ENCODE results near the gene POLR2H. TPM values are rescaled to one million over a fixed set of nuclear protein-coding genes. Genes with fewer than 3 reads are reported as not detected.

POLR2H gene
- total and polyA plus RNA-seq, 2 donors (not counting 1 experiment from before 2014, with no cell fraction given), result 60.4 to 106 TPM

DNA sequence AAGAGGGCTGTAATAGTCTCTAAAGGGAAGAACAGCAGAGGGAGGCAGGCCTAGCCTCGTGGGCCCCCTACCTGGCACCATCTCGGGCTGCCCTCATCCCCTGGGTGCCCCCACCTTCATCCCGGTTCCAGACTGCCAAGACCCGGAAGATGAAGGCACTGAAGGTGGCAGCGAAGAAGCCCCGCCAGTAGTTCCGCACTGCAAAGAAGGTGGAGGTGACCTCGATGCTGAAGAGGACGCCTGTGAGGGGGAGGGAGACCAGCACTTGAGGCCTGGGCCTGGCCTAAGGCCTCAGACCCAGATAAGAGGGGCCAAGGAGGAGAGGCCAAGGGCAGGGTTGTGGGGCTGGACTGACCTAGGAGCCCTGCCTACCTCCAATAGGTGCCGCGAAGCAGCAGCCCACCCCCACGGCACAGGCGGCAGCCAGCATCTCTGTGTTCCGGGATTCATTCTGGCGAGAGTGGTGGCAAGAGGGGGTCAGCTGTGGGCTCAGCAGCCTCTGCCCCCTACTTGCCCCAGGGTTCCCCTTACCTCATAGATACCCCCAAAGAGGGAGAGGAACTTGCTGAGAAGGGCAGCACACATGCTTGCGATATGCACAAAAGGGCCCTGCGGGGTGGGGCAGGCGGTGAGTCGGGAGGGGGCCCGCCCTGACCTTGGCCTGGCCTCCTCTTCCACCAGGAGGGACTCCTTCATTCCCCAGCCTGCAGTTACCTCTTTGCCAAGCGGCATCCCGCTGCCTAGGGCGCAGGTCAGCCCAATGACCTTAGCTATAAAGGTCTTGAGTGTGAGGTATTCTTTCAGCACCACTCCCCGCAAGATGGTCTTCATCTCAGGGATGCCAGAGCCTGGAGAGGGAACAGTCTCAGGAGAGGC is 4.0 kb upstream of the POLR2H start:
- CTCF ChIA-PET, result no interaction called here
- H4K20me1 ChIP-seq (ENCODE audit: control insufficient read depth, insufficient read depth, low read length, poor library complexity, severe bottlenecking), result no peaks in the 10 kb centered on the region
- no peaks in the 10 kb centered on the region for H3K27me3 Mint-ChIP-seq

More for the DNA sequence above, 4.0 kb upstream of the POLR2H start:
- peaks cover 5% of the 10 kb centered on the region for H3K79me2 ChIP-seq (ENCODE audit: control insufficient read depth, insufficient read depth, low read length)
- ATAC-seq (ENCODE audit: low read depth), result no peak
- H3K4me2 ChIP-seq (replicated peaks; ENCODE audit: low read depth, low read length, poor library complexity, severe bottlenecking), result no peak overlapping the region
- H3K27ac ChIP-seq (ENCODE audit: low read length in 2 of 2), result no peak overlapping the region
- intact Hi-C loops (cut with micrococcal nuclease), result no loop called here
- H3K4me3 ChIP-seq (ENCODE audit: control extremely low read depth in 1 of 5, extremely low read depth in 1 of 5, insufficient read depth in 1 of 5, low read depth in 2 of 5, low read length in 4 of 5), result no peak overlapping the region
- TF ChIP-seq, protein P1, sequence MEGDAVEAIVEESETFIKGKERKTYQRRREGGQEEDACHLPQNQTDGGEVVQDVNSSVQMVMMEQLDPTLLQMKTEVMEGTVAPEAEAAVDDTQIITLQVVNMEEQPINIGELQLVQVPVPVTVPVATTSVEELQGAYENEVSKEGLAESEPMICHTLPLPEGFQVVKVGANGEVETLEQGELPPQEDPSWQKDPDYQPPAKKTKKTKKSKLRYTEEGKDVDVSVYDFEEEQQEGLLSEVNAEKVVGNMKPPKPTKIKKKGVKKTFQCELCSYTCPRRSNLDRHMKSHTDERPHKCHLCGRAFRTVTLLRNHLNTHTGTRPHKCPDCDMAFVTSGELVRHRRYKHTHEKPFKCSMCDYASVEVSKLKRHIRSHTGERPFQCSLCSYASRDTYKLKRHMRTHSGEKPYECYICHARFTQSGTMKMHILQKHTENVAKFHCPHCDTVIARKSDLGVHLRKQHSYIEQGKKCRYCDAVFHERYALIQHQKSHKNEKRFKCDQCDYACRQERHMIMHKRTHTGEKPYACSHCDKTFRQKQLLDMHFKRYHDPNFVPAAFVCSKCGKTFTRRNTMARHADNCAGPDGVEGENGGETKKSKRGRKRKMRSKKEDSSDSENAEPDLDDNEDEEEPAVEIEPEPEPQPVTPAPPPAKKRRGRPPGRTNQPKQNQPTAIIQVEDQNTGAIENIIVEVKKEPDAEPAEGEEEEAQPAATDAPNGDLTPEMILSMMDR (IDR thresholded peaks at IDR 0.05), result no peak
- TF ChIP-seq EZH2 (IDR thresholded peaks at IDR 0.05; ENCODE audit: borderline replicate concordance, insufficient read depth, low read depth, low read length, poor library complexity, severe bottlenecking), result no peak
- H3K27me3 ChIP-seq (replicated peaks in 1 of 4; ENCODE audit: control extremely low read depth in 1 of 4, control insufficient read depth in 3 of 4, insufficient read depth in 4 of 4, low read length in 3 of 4), result no peaks in the 10 kb centered on the region
- Mint-ChIP-seq H3K27ac (no peak overlapping the region), H3K4me1 (peaks cover 3% of the 10 kb centered on the region), H3K9me3 (ENCODE audit: insufficient read depth) (no peaks in the 10 kb centered on the region), H3K4me3 (no peak overlapping the region)
- peaks cover 6 to 14% of the 10 kb centered on the region in 2 donors for H3K4me1 ChIP-seq (ENCODE audit: control insufficient read depth in 2 of 2, insufficient read depth in 2 of 2, low read length in 2 of 2)
- 96% methylated on average over 21 of the region's 24 CpGs for WGBS (ENCODE audit: insufficient coverage)
- no peak overlapping the region for H2AFZ ChIP-seq (ENCODE audit: insufficient read depth, low read depth, low read length, poor library complexity, severe bottlenecking)
- no peaks in the 10 kb centered on the region for H3K9me3 ChIP-seq (ENCODE audit: control extremely low read depth in 1 of 3, control insufficient read depth in 2 of 3, insufficient read depth in 1 of 3, low read length in 2 of 3)
- DNase-seq, result no peak
- H3K36me3 ChIP-seq (replicated peaks in 1 of 2; ENCODE audit: control extremely low read depth in 1 of 2, control insufficient read depth in 1 of 2, extremely low read depth in 1 of 2, insufficient read depth in 2 of 2, low read length in 1 of 2), result no peaks in the 10 kb centered on the region
- no peak overlapping the region for H3K9ac ChIP-seq (ENCODE audit: low read length)
- POLR2A ChIA-PET, result no interaction called here
